ENCODE measurements around the gene LRP1-AS.

GRCh38 chr12:57106021-57106708 lies 41.3 kb downstream of the LRP1-AS start:
- TF ChIP-seq EZH2 (IDR thresholded peaks at IDR 0.05; ENCODE audit: borderline replicate concordance) (no peak), CTCF (IDR thresholded peaks at IDR 0.05; ENCODE audit: poor library complexity) (no peak), EZH2phosphoT487 (IDR thresholded peaks at IDR 0.05; ENCODE audit: low read depth, severe bottlenecking, unreplicated experiment) (no peak)

All from hepatocyte (in vitro differentiated cells).